GM23248 (cell line): Measurements from ENCODE around the gene MET. TPM values are rescaled to one million over a fixed set of nuclear protein-coding genes. Genes with fewer than 3 reads are reported as not detected.

Source experiments
- DNase-seq: peaks from one replicate; pipeline ENCODE4 v3.0.0-alpha.2; 2015
- H2AFZ ChIP-seq: fragments of 200-600 bp; sonication (generic); 2 replicates; pipeline ENCODE4 v1.6.1; 2016; ENCODE audit warnings: antibody characterized with exemption
- H3F3A ChIP-seq: fragments of 200-600 bp; sonication (generic); 2 replicates; pipeline ENCODE4 v1.6.1; 2016; ENCODE audit warnings: mild to moderate bottlenecking, antibody characterized with exemption, mixed run types; ENCODE audit not compliant: insufficient read depth
- H3K27ac ChIP-seq: fragments of 200-600 bp; sonication (generic); 2 replicates; pipeline ENCODE4 v1.5.1; 2016; ENCODE audit warnings: mild to moderate bottlenecking
- H3K27me3 ChIP-seq: fragments of 200-600 bp; sonication (generic); replicated peaks from 2 replicates; pipeline ENCODE4 v1.6.1; 2016; ENCODE audit warnings: mild to moderate bottlenecking; ENCODE audit not compliant: insufficient read depth
- H3K36me3 ChIP-seq: fragments of 200-600 bp; sonication (generic); 2 replicates; pipeline ENCODE4 v1.6.1; 2016; ENCODE audit warnings: low read depth, mild to moderate bottlenecking
- H3K4me1 ChIP-seq: fragments of 200-600 bp; sonication (generic); 2 replicates; pipeline ENCODE4 v1.6.1; 2016; ENCODE audit warnings: mild to moderate bottlenecking; ENCODE audit not compliant: insufficient read depth
- H3K4me2 ChIP-seq: fragments of 200-600 bp; sonication (generic); one replicate; pipeline ENCODE4 v1.6.1; 2016; ENCODE audit warnings: mild to moderate bottlenecking; ENCODE audit not compliant: unreplicated experiment
- H3K4me3 ChIP-seq: fragments of 200-600 bp; sonication (generic); 2 replicates; pipeline ENCODE4 v1.5.1; 2016; ENCODE audit warnings: mild to moderate bottlenecking
- H3K79me2 ChIP-seq: fragments of 200-600 bp; sonication (generic); 2 replicates; pipeline ENCODE4 v1.6.1; 2016; ENCODE audit warnings: mild to moderate bottlenecking; ENCODE audit not compliant: insufficient read depth
- H3K9ac ChIP-seq: fragments of 200-600 bp; sonication (generic); 2 replicates; pipeline ENCODE4 v1.6.1; 2016; ENCODE audit warnings: mild to moderate bottlenecking
- H3K9me2 ChIP-seq: fragments of 200-600 bp; sonication (generic); 2 replicates; pipeline ENCODE4 v1.6.1; 2016; ENCODE audit warnings: mixed run types, mild to moderate bottlenecking, moderate library complexity; ENCODE audit not compliant: insufficient read depth
- H3K9me3 ChIP-seq: fragments of 200-600 bp; sonication (generic); one replicate; pipeline ENCODE4 v1.6.1; 2017; ENCODE audit warnings: low read depth
- H4K20me1 ChIP-seq: fragments of 200-600 bp; sonication (generic); 2 replicates; pipeline ENCODE4 v1.6.0; 2016; ENCODE audit not compliant: insufficient read depth
- EZH2 ChIP-seq: fragments of 200-600 bp; sonication (generic); IDR thresholded peaks from 2 replicates; pipeline ENCODE4 v1.6.1; 2018; ENCODE audit warnings: antibody characterized with exemption, mild to moderate bottlenecking; ENCODE audit not compliant: insufficient read depth, poor library complexity, severe bottlenecking
- EZH2phosphoT487 ChIP-seq: fragments of 200-600 bp; sonication (generic); IDR thresholded peaks from 2 replicates; pipeline ENCODE4 v1.6.1; 2018; ENCODE audit warnings: antibody characterized with exemption, moderate library complexity, mild to moderate bottlenecking, low read depth; ENCODE audit not compliant: insufficient read depth
- WGBS, 2 experiments: methylation state at CpG; one replicate each; pipeline ENCODE4 v1.1.6; 2015 to 2017; ENCODE audit warnings: low lambda C conversion rate in 2 of 2, low coverage in 1 of 2; ENCODE audit errors: missing lambda C conversion rate in 2 of 2; 5-methylcytosine and 5-hydroxymethylcytosine counted together
- in situ Hi-C: fragments of 300-500 bp; cut with MboI; formaldehyde crosslinking; loops from 2 replicates; pipeline ENCODE4 v1.15.0; 2020
- polyA plus RNA-seq: library from polyadenylated mRNA; unstranded; fragments of >200 nt; fragmentation: Nextera tagmentation; extraction: Ambion mirVana; gene quantifications from 2 replicates; pipeline ENCODE4 v1.2.1, GENCODE V29; 2016
- total RNA-seq: library from RNA; depleted of rRNA; stranded (reverse); fragments of >200 nt; shearing (Covaris generic); gene quantifications from 2 replicates; pipeline ENCODE4 v1.2.3, GENCODE V29; 2014

MET gene
- total and polyA plus RNA-seq, 2 experiments from 2014 or later, result 25.3 to 62.3 TPM

DNA sequence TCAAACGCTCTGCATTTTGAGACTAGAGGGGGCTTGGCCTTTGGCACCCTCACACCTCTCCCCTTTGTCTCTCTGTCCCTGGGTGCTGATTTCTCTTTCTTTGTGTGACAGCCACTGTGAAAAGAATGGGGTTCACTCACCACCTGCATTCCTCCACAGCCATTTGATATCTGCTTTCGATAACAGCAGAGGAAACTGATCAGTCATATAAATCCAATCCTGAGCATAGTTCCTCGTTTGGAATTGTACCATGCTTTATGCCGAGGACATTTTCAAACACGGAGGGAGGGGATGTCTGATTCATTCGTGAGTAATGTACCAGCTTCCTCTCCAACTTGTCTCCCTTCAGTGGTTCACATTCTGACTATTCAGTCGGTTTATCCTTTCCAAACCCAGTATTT is 15.8 kb downstream of the MET start:
- Histone ChIP-seq H3K27ac (peak overlapping the region; percentile 52), H3K4me3 (peak overlapping the region; percentile 54), H4K20me1 (no peaks in the 10 kb centered on the region), H3K27me3 (no peaks in the 10 kb centered on the region), H3F3A (peaks cover 55% of the 10 kb centered on the region), H3K4me2 (peak overlapping the region; percentile 89), H3K9ac (peak overlapping the region; percentile 21; the same call in 1 of the 2 replicates), H3K9me2 (no peaks in the 10 kb centered on the region), H3K4me1 (peaks cover 57% of the 10 kb centered on the region), H3K79me2 (peaks cover 85% of the 10 kb centered on the region), H3K9me3 (no peaks in the 10 kb centered on the region), H3K36me3 (no peaks in the 10 kb centered on the region), H2AFZ (peak overlapping the region; percentile 53)
- in situ Hi-C loops, result no loop called here
- peak; percentile 86 for DNase-seq
- 2 to 5% methylated on average over 7 of the region's 7 CpGs for WGBS, 2 experiments
- TF ChIP-seq EZH2phosphoT487 (no peak), EZH2 (no peak)

DNA sequence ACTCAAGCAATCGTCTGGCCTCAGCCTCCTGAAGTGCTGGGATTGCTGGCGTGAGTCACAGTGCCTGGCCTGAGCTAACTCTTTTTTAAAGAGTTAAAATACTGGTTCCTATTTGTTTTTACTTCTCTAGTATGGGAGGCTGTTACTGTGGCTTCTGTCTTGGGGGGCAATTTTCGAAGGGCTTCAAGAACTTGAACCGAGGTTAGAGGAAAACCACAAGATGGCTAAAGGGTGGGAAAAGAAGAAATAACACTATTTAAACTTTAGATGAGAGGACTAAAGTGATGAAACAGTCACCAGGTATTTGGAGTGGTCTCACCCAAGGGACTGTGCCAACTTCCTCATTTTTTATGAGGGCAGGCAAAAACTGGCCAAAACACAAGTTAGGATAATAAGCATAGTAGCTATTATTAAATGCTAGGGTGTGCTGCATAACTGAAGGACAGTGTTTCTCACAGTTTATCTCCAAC is 17.8 kb downstream of the MET start:
- TF ChIP-seq EZH2phosphoT487 (no peak), EZH2 (no peak)
- no peaks in the 10 kb centered on the region for H3K9me3 ChIP-seq
- WGBS, 2 experiments, result 62 to 67% methylated on average over 4 of the region's 4 CpGs
- H3K9me2 ChIP-seq, result no peaks in the 10 kb centered on the region
- H3K27ac ChIP-seq, result peak overlapping the region; percentile 68
- peaks cover 70% of the 10 kb centered on the region for H3F3A ChIP-seq
- H3K4me3 ChIP-seq, result no peak overlapping the region
- peak overlapping the region; percentile 39 for H3K4me2 ChIP-seq
- H3K36me3 ChIP-seq, result 0 out of 2 replicates have a peak, but pooled peaks cover 2% of the 10 kb centered on the region
- in situ Hi-C loops, result no loop called here
- DNase-seq, result peak; percentile 53
- no peaks in the 10 kb centered on the region for H3K27me3 ChIP-seq
- H3K9ac ChIP-seq, result no peak overlapping the region
- no peaks in the 10 kb centered on the region for H4K20me1 ChIP-seq
- H2AFZ ChIP-seq, result no peak overlapping the region
- peaks cover 83% of the 10 kb centered on the region for H3K79me2 ChIP-seq
- peaks cover 67% of the 10 kb centered on the region for H3K4me1 ChIP-seq

DNA sequence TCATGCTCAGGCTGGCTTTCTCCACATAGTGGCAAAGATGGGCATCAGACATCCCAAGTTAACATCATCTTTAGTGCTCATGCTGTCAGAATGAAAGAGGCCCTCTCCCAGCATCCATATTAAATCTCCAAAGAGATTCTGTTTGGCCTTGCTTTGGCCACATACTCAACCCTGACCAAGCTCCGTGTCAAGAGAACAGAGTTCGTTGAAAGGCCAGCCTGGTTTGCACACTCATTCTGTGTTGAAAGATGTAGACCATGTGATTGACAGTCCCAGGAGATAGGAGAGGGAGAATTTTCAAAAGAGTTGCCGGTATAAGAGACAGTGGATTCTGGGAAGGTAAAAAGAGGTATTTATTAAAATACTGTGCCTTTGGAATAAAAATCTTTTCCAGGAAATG is 19.7 kb downstream of the MET start:
- H3K27me3 ChIP-seq, result no peaks in the 10 kb centered on the region
- H3K4me1 ChIP-seq, result peaks cover 67% of the 10 kb centered on the region
- H3K9me3 ChIP-seq, result no peaks in the 10 kb centered on the region
- H2AFZ ChIP-seq, result no peak overlapping the region
- no peak overlapping the region for H3K4me2 ChIP-seq
- H3K79me2 ChIP-seq, result peaks cover 84% of the 10 kb centered on the region
- in situ Hi-C loops, result no loop called here
- H3K9me2 ChIP-seq, result no peaks in the 10 kb centered on the region
- H3F3A ChIP-seq, result peaks cover 70% of the 10 kb centered on the region
- WGBS, 2 experiments, result 83 to 91% methylated on average over 3 of the region's 3 CpGs
- H3K27ac ChIP-seq, result peak overlapping the region; percentile 51
- no peaks in the 10 kb centered on the region for H4K20me1 ChIP-seq
- H3K9ac ChIP-seq, result no peak overlapping the region
- TF ChIP-seq EZH2phosphoT487 (no peak), EZH2 (no peak)
- H3K4me3 ChIP-seq, result no peak overlapping the region
- H3K36me3 ChIP-seq, result peaks cover 11% of the 10 kb centered on the region; the same call in 1 of the 2 replicates
- DNase-seq, result no peak

DNA sequence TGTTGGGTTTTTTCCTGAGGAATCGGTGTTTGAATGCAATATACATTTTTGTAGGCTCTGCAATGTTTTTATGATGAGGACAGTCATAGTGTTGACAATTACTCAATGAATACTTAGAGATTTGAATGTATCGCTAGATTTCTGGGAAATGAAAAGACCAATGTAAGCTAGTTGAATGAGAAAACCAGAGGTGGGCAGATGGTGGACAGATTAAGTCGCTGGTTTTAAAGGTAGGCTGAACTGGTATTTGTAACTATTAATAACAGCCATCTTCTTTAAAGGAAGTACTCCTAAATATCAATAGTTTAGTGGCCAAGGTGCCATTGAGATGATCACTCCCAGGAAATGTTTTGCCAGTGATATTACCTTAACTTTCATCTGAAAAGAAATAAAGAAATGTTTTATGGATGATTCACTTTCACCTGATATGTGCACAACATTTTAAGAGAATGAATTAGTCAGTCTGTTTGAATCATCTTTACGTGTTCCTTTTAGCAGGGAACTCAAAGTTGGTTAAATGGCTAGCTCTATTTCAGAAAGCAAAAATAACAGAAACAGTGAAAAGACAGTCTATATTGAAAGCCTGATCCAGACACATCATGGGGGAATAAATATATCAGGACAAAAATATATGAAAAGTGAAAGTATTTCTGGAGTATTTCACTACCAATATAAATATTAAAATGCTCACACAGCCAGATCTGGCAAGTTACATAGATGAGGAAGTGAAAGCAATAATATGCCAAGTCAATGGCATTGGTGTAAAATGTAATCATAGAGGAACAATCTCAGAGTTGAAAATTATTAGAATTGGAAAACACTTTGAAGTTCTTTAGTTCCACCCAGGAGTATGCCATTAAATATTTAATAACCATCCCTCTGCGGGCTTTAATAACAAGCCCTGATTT is 20.7 kb downstream of the MET start:
- Histone ChIP-seq H3K27me3 (no peaks in the 10 kb centered on the region), H3K9me2 (no peaks in the 10 kb centered on the region), H2AFZ (no peak overlapping the region), H3K4me2 (peak overlapping the region; percentile 61), H4K20me1 (no peaks in the 10 kb centered on the region), H3K4me3 (peak overlapping the region; percentile 54), H3K9ac (no peak overlapping the region), H3K27ac (peak overlapping the region; percentile 51), H3F3A (peaks cover 64% of the 10 kb centered on the region), H3K36me3 (peaks cover 11% of the 10 kb centered on the region; the same call in 1 of the 2 replicates), H3K79me2 (peaks cover 82% of the 10 kb centered on the region), H3K9me3 (no peaks in the 10 kb centered on the region), H3K4me1 (peaks cover 59% of the 10 kb centered on the region)
- DNase-seq, result peak; percentile 75
- in situ Hi-C loops, result no loop called here
- 62 to 65% methylated on average over 5 of the region's 5 CpGs for WGBS, 2 experiments
- TF ChIP-seq EZH2 (no peak), EZH2phosphoT487 (no peak)
